ENCODE results near the gene INO80E.

- TF ChIP-seq CTCF (conservative IDR thresholded peaks at IDR 0.05; ENCODE audit: low read length) (0 out of 2 replicates have a peak, but pooled peaks have one; percentile 15), EZH2phosphoT487 (IDR thresholded peaks at IDR 0.05; ENCODE audit: borderline replicate concordance) (no peak)
Observed at GRCh38 chr16:29975811-29976511, 20.1 kb upstream of the INO80E start.

Data from Loucy (cell line).